Common myeloid progenitor, CD34-positive (primary cell): ENCODE data around the gene HRH1.

Source experiments
- CTCF ChIA-PET: fragments of 350-600 bp; sonication (Branson Sonifier 250); formaldehyde crosslinking; loops from one replicate; lab custom pipeline; 2021; ENCODE audit warnings: antibody characterized with exemption; lab: Charles Lee
- POLR2A ChIA-PET: fragments of 350-600 bp; sonication (Branson Sonifier 250); formaldehyde crosslinking; loops from one replicate; lab custom pipeline; 2021; ENCODE audit warnings: antibody characterized with exemption; lab: Charles Lee
- DNase-seq, 3 donors: peaks; one replicate each; pipeline versions ENCODE4 v3.0.0 to v3.0.0-alpha.2; 2013
- H3K27ac ChIP-seq, 2 experiments: 1 replicate in 1 of 2; 2 replicates in 1 of 2; pipeline ENCODE4 v1.7.0; 2013; ENCODE audit warnings: inconsistent platforms in 2 of 2, low read length in 2 of 2, mild to moderate bottlenecking in 2 of 2, low read depth in 1 of 2, moderate library complexity in 1 of 2; ENCODE audit not compliant: severe bottlenecking in 2 of 2, insufficient read depth in 1 of 2, poor library complexity in 1 of 2
- H3K27me3 ChIP-seq, 5 experiments: replicated peaks in 2 of 5; 1 replicate in 3 of 5; 2 replicates in 2 of 5; pipeline versions ENCODE4 v1.6.1 to v1.7.0; 2013; ENCODE audit warnings: low read length in 4 of 5, mild to moderate bottlenecking in 2 of 5, moderate library complexity in 2 of 5, inconsistent platforms in 1 of 5; ENCODE audit not compliant: insufficient read depth in 5 of 5, control insufficient read depth in 4 of 5
- H3K36me3 ChIP-seq, 4 experiments: 1 replicate in 2 of 4; 2 replicates in 2 of 4; pipeline versions ENCODE4 v1.6.1 to v1.7.0; 2013; ENCODE audit warnings: low read length in 3 of 4, control low read depth in 1 of 4, mild to moderate bottlenecking in 1 of 4; ENCODE audit not compliant: control insufficient read depth in 4 of 4, insufficient read depth in 4 of 4
- H3K4me1 ChIP-seq, 4 experiments: 1 replicate in 3 of 4; 2 replicates in 1 of 4; pipeline versions ENCODE4 v1.6.1 to v1.7.1; 2013; ENCODE audit warnings: low read length in 3 of 4, mild to moderate bottlenecking in 3 of 4, control low read depth in 1 of 4, inconsistent platforms in 1 of 4, moderate library complexity in 1 of 4; ENCODE audit not compliant: control insufficient read depth in 4 of 4, insufficient read depth in 4 of 4; ENCODE audit errors: control extremely low read depth in 1 of 4
- H3K4me3 ChIP-seq, 7 experiments: 1 replicate in 4 of 7; 2 replicates in 3 of 7; pipeline versions ENCODE4 v1.5.1 to v1.7.0; 2013; ENCODE audit warnings: mild to moderate bottlenecking in 7 of 7, low read length in 6 of 7, moderate library complexity in 6 of 7, inconsistent platforms in 2 of 7, low read depth in 2 of 7, control low read depth in 1 of 7; ENCODE audit not compliant: insufficient read depth in 4 of 7, control insufficient read depth in 1 of 7; ENCODE audit errors: extremely low read depth in 1 of 7
- H3K9me3 ChIP-seq, 5 experiments: 1 replicate in 4 of 5; 2 replicates in 1 of 5; pipeline versions ENCODE4 v1.6.1 to v1.7.1; 2013; ENCODE audit warnings: low read length in 4 of 5, mild to moderate bottlenecking in 2 of 5, inconsistent platforms in 1 of 5, low read depth in 1 of 5, moderate library complexity in 1 of 5; ENCODE audit not compliant: control insufficient read depth in 4 of 5, insufficient read depth in 2 of 5; ENCODE audit errors: control extremely low read depth in 1 of 5
- WGBS: methylation state at CpG from one replicate; pipeline ENCODE4 v1.1.5; 2013; ENCODE audit not compliant: insufficient coverage; 5-methylcytosine and 5-hydroxymethylcytosine counted together

HRH1 gene

GRCh38 chr3:11271986-11272904, 118.0 kb downstream of the HRH1 start, which contains the start of gene ATG7:
TSS of gene ATG7 (plus strand) at chr3:11272397. CDS start at chr3:11298696, 26,299 bp downstream.
- Histone ChIP-seq H3K9me3 (peaks cover 0 to 6% (median 0%) of the 10 kb centered on the region in 5 experiments), H3K27me3 (peaks cover 0 to 4% (median 0%) of the 10 kb centered on the region in 5 experiments), H3K4me3 (peak within 1 kb of the TSS; percentile 81 to 99 (median 95)), H3K36me3 (peaks cover 0 to 5% (median 3%) of the 10 kb centered on the region in 4 experiments), H3K4me1 (peaks cover 9 to 18% (median 12%) of the 10 kb centered on the region in 4 experiments), H3K27ac (peak within 1 kb of the TSS; percentile 96 to 97)
- POLR2A ChIA-PET = interaction anchor here (0.9 to 1.5 kb wide), 2 partner anchors 14 to 16 kb away, joined by 3 to 10 read pairs; no protein-coding TSS in a partner anchor
- peak; percentile 96 to 98 (median 98) for DNase-seq
- CTCF ChIA-PET = interaction anchor here (0.6 to 2.0 kb wide), 7 partner anchors 10 to 79 kb away, joined by 3 to 12 read pairs (median 4); no protein-coding TSS in a partner anchor
- WGBS = 3% methylated on average over 47 of the region's 51 CpGs

DNA sequence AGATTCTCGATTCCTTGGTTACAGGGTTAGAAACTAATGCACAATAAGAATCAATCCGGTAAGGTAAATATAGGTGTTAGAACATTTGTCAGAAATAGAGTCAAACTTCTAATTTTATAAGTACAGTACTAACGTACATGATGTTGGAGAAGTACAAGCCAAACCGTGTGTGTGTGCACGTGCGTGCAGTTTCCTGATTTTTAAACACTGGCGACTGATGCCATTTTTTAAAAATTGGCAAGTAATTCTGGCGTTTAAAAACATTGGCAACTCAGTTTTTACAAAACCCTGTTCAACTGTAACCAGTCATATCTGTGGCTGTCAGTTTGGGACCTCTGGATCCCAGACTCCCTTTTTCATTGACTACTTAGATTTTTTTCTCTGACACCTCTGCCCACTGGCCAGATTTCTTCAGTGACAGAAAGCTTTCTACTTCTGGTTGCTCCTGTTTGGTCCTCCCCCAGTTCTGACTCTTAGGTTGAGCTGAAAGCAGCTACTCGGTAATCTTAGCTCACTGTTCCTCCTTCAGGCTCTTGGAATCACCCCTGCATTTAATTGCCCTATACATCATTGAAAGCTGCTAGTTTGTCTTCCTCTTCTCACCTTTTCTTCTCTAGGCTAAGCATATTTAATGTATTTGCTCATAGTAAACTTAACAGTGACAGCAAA, 118.7 kb downstream of the HRH1 start:
- peak overlapping the region in 6 of 7 experiments; percentile 85 to 99 (median 96) for H3K4me3 ChIP-seq
- peaks cover 0 to 6% (median 0%) of the 10 kb centered on the region in 5 experiments for H3K9me3 ChIP-seq
- H3K4me1 ChIP-seq = peaks cover 9 to 18% (median 12%) of the 10 kb centered on the region in 4 experiments
- CTCF ChIA-PET = interaction anchor here (0.6 to 2.0 kb wide), 6 partner anchors 8 to 78 kb away, joined by 3 to 12 read pairs (median 4); no protein-coding TSS in a partner anchor
- 3% methylated on average over 7 of the region's 9 CpGs for whole genome bisulfite sequencing
- peaks cover 0 to 5% (median 3%) of the 10 kb centered on the region in 4 experiments for H3K36me3 ChIP-seq
- peak in 2 of 3 donors; percentile 50 to 60 for DNase-seq
- POLR2A ChIA-PET = interaction anchor here (1.5 to 1.8 kb wide), 2 partner anchors 16 kb away, joined by 7 to 10 read pairs; no protein-coding TSS in a partner anchor
- H3K27me3 ChIP-seq = peaks cover 0 to 4% (median 0%) of the 10 kb centered on the region in 5 experiments
- peak overlapping the region; percentile 96 to 97 for H3K27ac ChIP-seq

DNA sequence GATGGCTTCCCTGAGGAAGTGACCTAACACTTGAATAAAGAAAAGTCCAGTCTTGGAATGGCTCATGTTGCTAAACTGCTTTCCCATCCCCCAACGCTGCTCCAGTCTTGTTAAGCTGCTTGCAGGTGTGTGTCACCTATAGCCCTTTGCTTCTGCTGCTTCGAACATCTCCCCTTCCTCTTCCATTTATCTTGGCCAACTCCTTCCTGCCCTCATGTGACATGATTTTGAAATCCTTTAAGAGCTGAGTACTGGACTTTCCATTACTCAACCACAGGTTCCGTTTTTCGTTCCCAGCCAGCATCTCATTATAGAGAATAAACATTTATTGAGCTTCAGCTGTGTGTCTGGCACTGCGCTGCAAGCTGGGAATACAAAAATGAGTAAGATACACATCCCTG, 119.6 kb downstream of the HRH1 start:
- Histone ChIP-seq H3K27me3 (no peaks in the 10 kb centered on the region), H3K36me3 (peaks cover 3 to 8% (median 6%) of the 10 kb centered on the region in 4 experiments), H3K4me3 (peak overlapping the region in 3 of 7 experiments; percentile 34 to 85 (median 35)), H3K4me1 (peaks cover 9 to 18% (median 12%) of the 10 kb centered on the region in 4 experiments), H3K27ac (no peak overlapping the region), H3K9me3 (peaks cover 0 to 6% (median 0%) of the 10 kb centered on the region in 5 experiments)
- WGBS = 97% methylated on average over 5 of the region's 5 CpGs
- CTCF ChIA-PET = interaction anchor here (0.8 to 1.0 kb wide), 3 partner anchors 23 to 70 kb away, joined by 3 read pairs; no protein-coding TSS in a partner anchor
- POLR2A ChIA-PET = interaction anchor here (0.6 to 1.8 kb wide), 2 partner anchors 15 to 54 kb away, joined by 4 to 7 read pairs; no protein-coding TSS in a partner anchor
- DNase-seq = peak in 2 of 3 donors; percentile 27 to 28

DNA sequence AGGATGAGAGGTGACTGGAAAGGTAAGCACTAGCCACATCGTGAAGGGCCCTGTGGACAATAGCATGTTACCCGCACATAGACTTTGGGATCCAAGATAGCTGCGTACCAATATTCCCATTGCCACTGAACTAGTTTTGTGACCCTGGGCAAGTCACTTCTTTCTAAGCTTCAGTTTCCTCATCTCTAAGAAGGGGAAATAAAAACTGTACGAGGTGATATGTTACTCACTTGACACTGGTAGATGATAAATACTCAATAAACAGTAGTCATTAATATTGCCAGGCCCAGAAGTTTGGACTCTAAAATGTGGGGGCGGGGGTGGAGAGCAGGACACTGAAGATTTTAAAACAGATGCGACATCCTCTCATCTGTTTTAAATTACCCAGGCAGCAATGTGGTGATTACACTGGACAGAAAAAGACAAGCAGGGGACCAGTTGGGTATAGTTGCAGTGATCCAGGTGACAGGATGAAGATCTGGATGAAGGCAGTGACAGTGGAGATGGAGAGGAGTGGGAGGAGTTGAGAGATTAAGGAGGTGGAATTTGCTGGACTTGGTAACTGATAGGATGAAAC, 120.4 kb downstream of the HRH1 start:
- ChIA-PET POLR2A (interaction anchor here (0.6 to 1.8 kb wide), 2 partner anchors 14 to 54 kb away, joined by 4 to 7 read pairs; no protein-coding TSS in a partner anchor), CTCF (interaction anchor here (0.8 to 1.0 kb wide), 3 partner anchors 22 to 71 kb away, joined by 3 read pairs; no protein-coding TSS in a partner anchor)
- Histone ChIP-seq H3K27ac (peak overlapping the region in 1 of 2 experiments; percentile 8), H3K4me3 (no peak overlapping the region), H3K4me1 (peaks cover 9 to 18% (median 12%) of the 10 kb centered on the region in 4 experiments), H3K36me3 (peaks cover 3 to 11% (median 6%) of the 10 kb centered on the region in 4 experiments), H3K27me3 (no peaks in the 10 kb centered on the region), H3K9me3 (peaks cover 0 to 6% (median 0%) of the 10 kb centered on the region in 5 experiments)
- WGBS = 96% methylated on average over 4 of the region's 6 CpGs
- DNase-seq = no peak

DNA sequence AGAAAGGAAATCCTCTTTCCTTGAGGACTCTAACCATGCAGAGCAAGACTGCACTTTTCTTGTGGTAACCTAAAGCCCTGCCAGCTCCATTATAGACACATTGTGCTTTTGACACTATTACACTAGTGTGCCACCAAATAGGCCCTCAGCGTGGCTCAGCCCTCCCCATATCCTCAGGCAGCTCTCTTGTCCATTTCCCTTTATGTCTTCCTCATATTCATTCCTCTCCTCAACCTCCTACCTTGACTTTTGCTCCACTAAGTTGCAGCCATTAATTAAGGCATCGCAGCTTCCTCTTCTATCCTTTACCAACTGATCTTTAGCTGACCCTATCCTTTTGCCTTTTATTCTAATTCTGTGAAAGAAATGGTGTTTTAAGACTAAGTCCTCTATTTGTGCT, 121.6 kb downstream of the HRH1 start:
- Histone ChIP-seq H3K36me3 (peaks cover 4 to 13% (median 8%) of the 10 kb centered on the region in 4 experiments), H3K9me3 (peaks cover 0 to 6% (median 0%) of the 10 kb centered on the region in 5 experiments), H3K4me1 (peaks cover 9 to 18% (median 12%) of the 10 kb centered on the region in 4 experiments), H3K4me3 (no peak overlapping the region), H3K27ac (no peak overlapping the region), H3K27me3 (no peaks in the 10 kb centered on the region)
- CTCF ChIA-PET = interaction anchor here (1.2 kb wide), 1 partner anchor 10 kb away, joined by 3 read pairs; no protein-coding TSS in a partner anchor
- no peak for DNase-seq
- 90% methylated on average over 1 of the region's 2 CpGs for WGBS
- POLR2A ChIA-PET = no interaction called here

- peaks cover 0 to 6% (median 0%) of the 10 kb centered on the region in 5 experiments for H3K9me3 ChIP-seq
- H3K27me3 ChIP-seq = no peaks in the 10 kb centered on the region
- H3K4me1 ChIP-seq = peaks cover 9 to 14% (median 10%) of the 10 kb centered on the region in 4 experiments
- 100% methylated on average over 2 of the region's 2 CpGs for WGBS
- DNase-seq = no peak
- ChIA-PET POLR2A (no interaction called here), CTCF (no interaction called here)
- H3K27ac ChIP-seq = no peak overlapping the region
- no peak overlapping the region for H3K4me3 ChIP-seq
- H3K36me3 ChIP-seq = peaks cover 4 to 15% (median 12%) of the 10 kb centered on the region in 4 experiments
Measured at GRCh38 chr3:11276901-11277300, 122.6 kb downstream of the HRH1 start.
